ENCODE measurements around the gene TTLL1.

DNA sequence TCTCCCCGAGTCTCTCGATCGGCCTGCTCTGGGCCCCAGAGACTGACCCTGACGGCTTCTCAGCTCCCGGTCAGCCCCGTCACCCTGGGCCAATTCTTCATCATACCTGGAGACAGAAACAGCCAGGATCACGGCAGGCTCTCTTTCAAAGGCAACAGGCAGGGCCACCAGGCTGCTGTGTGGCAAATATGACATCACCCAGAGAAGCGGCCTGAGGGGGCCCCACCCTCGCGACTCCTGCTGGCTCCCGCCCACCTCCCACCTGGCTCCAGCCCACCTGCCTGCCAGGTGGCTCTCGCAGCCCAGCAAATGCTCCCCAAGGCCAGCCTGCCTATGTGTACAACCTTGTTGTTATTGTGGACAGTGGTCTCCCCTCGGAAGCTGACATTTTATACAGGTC is 49.4 kb downstream of the TTLL1 start:
- TF ChIP-seq, protein P1, sequence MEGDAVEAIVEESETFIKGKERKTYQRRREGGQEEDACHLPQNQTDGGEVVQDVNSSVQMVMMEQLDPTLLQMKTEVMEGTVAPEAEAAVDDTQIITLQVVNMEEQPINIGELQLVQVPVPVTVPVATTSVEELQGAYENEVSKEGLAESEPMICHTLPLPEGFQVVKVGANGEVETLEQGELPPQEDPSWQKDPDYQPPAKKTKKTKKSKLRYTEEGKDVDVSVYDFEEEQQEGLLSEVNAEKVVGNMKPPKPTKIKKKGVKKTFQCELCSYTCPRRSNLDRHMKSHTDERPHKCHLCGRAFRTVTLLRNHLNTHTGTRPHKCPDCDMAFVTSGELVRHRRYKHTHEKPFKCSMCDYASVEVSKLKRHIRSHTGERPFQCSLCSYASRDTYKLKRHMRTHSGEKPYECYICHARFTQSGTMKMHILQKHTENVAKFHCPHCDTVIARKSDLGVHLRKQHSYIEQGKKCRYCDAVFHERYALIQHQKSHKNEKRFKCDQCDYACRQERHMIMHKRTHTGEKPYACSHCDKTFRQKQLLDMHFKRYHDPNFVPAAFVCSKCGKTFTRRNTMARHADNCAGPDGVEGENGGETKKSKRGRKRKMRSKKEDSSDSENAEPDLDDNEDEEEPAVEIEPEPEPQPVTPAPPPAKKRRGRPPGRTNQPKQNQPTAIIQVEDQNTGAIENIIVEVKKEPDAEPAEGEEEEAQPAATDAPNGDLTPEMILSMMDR (IDR thresholded peaks at IDR 0.05; ENCODE audit: low read depth, low read length, missing input control): no peak
- no peak for TF ChIP-seq RAD21 (IDR thresholded peaks at IDR 0.05)

Measured in liver (tissue), 3 donors.